HG03342 (cell line): Measurements from ENCODE around the gene FXYD1.
"Not testable (repeated sequence)": the region's sequence is repeated elsewhere in the genome, so short reads cannot be mapped to it uniquely, and the experiment has no call there.

ENCODE experiments used
- ATAC-seq: cut with Tn5 transposase; IDR thresholded peaks from one replicate; pipeline ENCODE4 v1.9.1; 2021; ENCODE audit warnings: mild to moderate bottlenecking, moderate library complexity; ENCODE audit not compliant: unreplicated experiment

Gene FXYD1

GRCh38 chr19:35124098-35125060 is 14.2 kb upstream of the FXYD1 start:
- peak; percentile 74 for ATAC-seq

- ATAC-seq: no peak
Observed at GRCh38 chr19:35125270-35125717, 13.3 kb upstream of the FXYD1 start.

- ATAC-seq: no peak
Observed at GRCh38 chr19:35125749-35126623, 12.6 kb upstream of the FXYD1 start.

- ATAC-seq: no peak
Observed at GRCh38 chr19:35126624-35126959, 12.0 kb upstream of the FXYD1 start.

GRCh38 chr19:35127871-35128270 is 10.8 kb upstream of the FXYD1 start:
- no peak for ATAC-seq

GRCh38 chr19:35128398-35129057 is 10.1 kb upstream of the FXYD1 start:
- ATAC-seq: no peak

GRCh38 chr19:35129724-35130274 is 8.8 kb upstream of the FXYD1 start:
- not testable (repeated sequence) for ATAC-seq

- no peak for ATAC-seq
Observed at GRCh38 chr19:35130761-35131720, 7.6 kb upstream of the FXYD1 start.

GRCh38 chr19:35132254-35132653 is 6.4 kb upstream of the FXYD1 start:
- ATAC-seq: no peak

GRCh38 chr19:35133826-35134225 is 4.8 kb upstream of the FXYD1 start:
- no peak for ATAC-seq

GRCh38 chr19:35134601-35135242 is 3.9 kb upstream of the FXYD1 start, which contains the start of gene LGI4:
Gene LGI4 (minus strand): TSS chr19:35135059. CDS start chr19:35134680, 379 bp downstream.
- ATAC-seq: no peak

- no peak for ATAC-seq
Observed at GRCh38 chr19:35135389-35135909, 3.2 kb upstream of the FXYD1 start.

- no peak for ATAC-seq
Observed at GRCh38 chr19:35136231-35136630, 2.4 kb upstream of the FXYD1 start.

- ATAC-seq: no peak
Observed at GRCh38 chr19:35136977-35137702, 1.5 kb upstream of the FXYD1 start.

- ATAC-seq: no peak
Observed at GRCh38 chr19:35140207-35140961, 1.8 kb downstream of the FXYD1 start.

- peak; percentile 61 for ATAC-seq
Observed at GRCh38 chr19:35140962-35141836, 2.6 kb downstream of the FXYD1 start.
